SK-N-MC (cell line): ENCODE measurements around the gene NOP9.

ENCODE experiments used
- DNase-seq: peaks from one replicate; pipeline ENCODE4 v3.0.0-alpha.2; 2011; ENCODE audit warnings: low read depth, low spot score
- H3K27ac ChIP-seq: fragments of 200-600 bp; sonication (generic); 2 replicates; pipeline ENCODE4 v1.5.1; 2016; ENCODE audit warnings: mixed run types
- H3K36me3 ChIP-seq: fragments of 200-600 bp; sonication (generic); 2 replicates; pipeline ENCODE4 v1.6.1; 2017; ENCODE audit warnings: antibody characterized with exemption, low read length, mixed read lengths; ENCODE audit not compliant: insufficient read depth
- H3K4me3 ChIP-seq: fragments of 200-600 bp; sonication (generic); 2 replicates; pipeline ENCODE4 v1.5.1; 2016
- H3K9ac ChIP-seq: fragments of 200-600 bp; sonication (generic); 2 replicates; pipeline ENCODE4 v1.8.0; 2017; ENCODE audit warnings: mixed run types, mixed read lengths; ENCODE audit not compliant: insufficient read length
- H3K9me3 ChIP-seq: fragments of 200-600 bp; sonication (generic); 2 replicates; pipeline ENCODE4 v1.6.1; 2017; ENCODE audit warnings: low read depth, mild to moderate bottlenecking, antibody characterized with exemption, low read length, moderate library complexity, mixed read lengths
- EZH2 ChIP-seq: fragments of 200-600 bp; sonication (generic); IDR thresholded peaks from one replicate; pipeline ENCODE4 v1.6.1; 2017; ENCODE audit warnings: antibody characterized with exemption
- FOXP2 ChIP-seq: optimal IDR thresholded peaks from 2 replicates; pipeline ENCODE3; 2011; ENCODE audit warnings: mild to moderate bottlenecking, moderate library complexity; ENCODE audit not compliant: insufficient read depth; ENCODE audit errors: extremely low read length, control extremely low read depth
- POLR2AphosphoS5 ChIP-seq: IDR thresholded peaks from 2 replicates; pipeline ENCODE4 v1.6.1; 2012; ENCODE audit warnings: mild to moderate bottlenecking, low read depth, low read length, borderline replicate concordance

Gene NOP9

GRCh38 chr14:24277606-24278321 lies 21.9 kb upstream of the NOP9 start:
- Histone ChIP-seq H3K9ac (no peak overlapping the region), H3K4me3 (no peak overlapping the region), H3K27ac (no peak overlapping the region), H3K36me3 (no peaks in the 10 kb centered on the region), H3K9me3 (no peaks in the 10 kb centered on the region)
- no peak for TF ChIP-seq EZH2
- TF ChIP-seq POLR2AphosphoS5, result no peak
- no peak for TF ChIP-seq FOXP2
- DNase-seq, result no peak

GRCh38 chr14:24278424-24278823 lies 21.2 kb upstream of the NOP9 start:
- Histone ChIP-seq H3K36me3 (no peaks in the 10 kb centered on the region), H3K4me3 (no peak overlapping the region)
- TF ChIP-seq FOXP2 (no peak), POLR2AphosphoS5 (no peak), EZH2 (no peak)

GRCh38 chr14:24279301-24280186 lies 20.1 kb upstream of the NOP9 start:
- DNase-seq, result no peak
- no peak overlapping the region for H3K9ac ChIP-seq
- H3K27ac ChIP-seq, result no peak overlapping the region
- H3K9me3 ChIP-seq, result no peaks in the 10 kb centered on the region
- TF ChIP-seq POLR2AphosphoS5, result no peak
- TF ChIP-seq FOXP2, result no peak
- TF ChIP-seq EZH2, result no peak
- H3K36me3 ChIP-seq, result no peaks in the 10 kb centered on the region
- H3K4me3 ChIP-seq, result no peak overlapping the region

More at GRCh38 chr14:24278424-24278823, 21.2 kb upstream of the NOP9 start:
- no peak for DNase-seq
- Histone ChIP-seq H3K9ac (no peak overlapping the region), H3K9me3 (no peaks in the 10 kb centered on the region), H3K27ac (no peak overlapping the region)

- no peak overlapping the region for H3K4me3 ChIP-seq
- no peak overlapping the region for H3K27ac ChIP-seq
- DNase-seq, result no peak
- no peaks in the 10 kb centered on the region for H3K9me3 ChIP-seq
- no peaks in the 10 kb centered on the region for H3K36me3 ChIP-seq
- TF ChIP-seq FOXP2 (no peak), EZH2 (no peak), POLR2AphosphoS5 (no peak)
- no peak overlapping the region for H3K9ac ChIP-seq
Measured at GRCh38 chr14:24280797-24281460, 18.7 kb upstream of the NOP9 start.

GRCh38 chr14:24281636-24282035 lies 18.0 kb upstream of the NOP9 start:
- no peaks in the 10 kb centered on the region for H3K9me3 ChIP-seq
- H3K36me3 ChIP-seq, result no peaks in the 10 kb centered on the region
- H3K27ac ChIP-seq, result no peak overlapping the region
- no peak for TF ChIP-seq POLR2AphosphoS5
- DNase-seq, result no peak
- H3K9ac ChIP-seq, result no peak overlapping the region
- no peak overlapping the region for H3K4me3 ChIP-seq

- H3K27ac ChIP-seq, result no peak overlapping the region
Measured at GRCh38 chr14:24282736-24283135, 16.9 kb upstream of the NOP9 start.

GRCh38 chr14:24283796-24284460 lies 15.7 kb upstream of the NOP9 start:
- no peak for DNase-seq
- TF ChIP-seq EZH2, result no peak
- TF ChIP-seq FOXP2, result no peak
- no peak for TF ChIP-seq POLR2AphosphoS5
- Histone ChIP-seq H3K36me3 (no peaks in the 10 kb centered on the region), H3K9me3 (no peaks in the 10 kb centered on the region), H3K9ac (no peak overlapping the region), H3K27ac (no peak overlapping the region), H3K4me3 (no peak overlapping the region)

More at GRCh38 chr14:24282736-24283135, 16.9 kb upstream of the NOP9 start:
- H3K9ac ChIP-seq, result no peak overlapping the region
- no peaks in the 10 kb centered on the region for H3K36me3 ChIP-seq
- no peak overlapping the region for H3K4me3 ChIP-seq
- H3K9me3 ChIP-seq, result no peaks in the 10 kb centered on the region
- DNase-seq, result no peak
- TF ChIP-seq FOXP2 (no peak), EZH2 (no peak), POLR2AphosphoS5 (no peak)
